ENCODE measurements around the gene HNRNPAB.
"Not testable (repeated sequence)": the region's sequence is repeated elsewhere in the genome, so short reads cannot be mapped to it uniquely, and the experiment has no call there.

Gene HNRNPAB

GRCh38 chr5:178235588-178235974 lies 31.2 kb downstream of the HNRNPAB start:
- TF ChIP-seq CTCF (IDR thresholded peaks at IDR 0.05; ENCODE audit: borderline replicate concordance, insufficient read depth, low read depth, low read length) = no peak
- H3K4me3 ChIP-seq (ENCODE audit: low read depth, low read length) = no peak overlapping the region

- TF ChIP-seq CTCF (IDR thresholded peaks at IDR 0.05; ENCODE audit: borderline replicate concordance, insufficient read depth, low read depth, low read length) = no peak
- no peak overlapping the region for H3K4me3 ChIP-seq (ENCODE audit: low read depth, low read length)
These were observed 31.8 kb downstream of the HNRNPAB start for GRCh38 chr5:178236126-178236525.

GRCh38 chr5:178236679-178237078 lies 32.3 kb downstream of the HNRNPAB start:
- TF ChIP-seq CTCF (IDR thresholded peaks at IDR 0.05; ENCODE audit: borderline replicate concordance, insufficient read depth, low read depth, low read length) = no peak

GRCh38 chr5:178237431-178238312 lies 33.3 kb downstream of the HNRNPAB start:
- no peak for TF ChIP-seq CTCF (IDR thresholded peaks at IDR 0.05; ENCODE audit: borderline replicate concordance, insufficient read depth, low read depth, low read length)
- no peak overlapping the region for H3K4me3 ChIP-seq (ENCODE audit: low read depth, low read length)

More at GRCh38 chr5:178236679-178237078, 32.3 kb downstream of the HNRNPAB start:
- no peak overlapping the region for H3K4me3 ChIP-seq (ENCODE audit: low read depth, low read length)

- TF ChIP-seq CTCF (IDR thresholded peaks at IDR 0.05; ENCODE audit: borderline replicate concordance, insufficient read depth, low read depth, low read length) = no peak
- H3K4me3 ChIP-seq (ENCODE audit: low read depth, low read length) = no peak overlapping the region
These were observed 33.9 kb downstream of the HNRNPAB start for GRCh38 chr5:178238313-178238635.

GRCh38 chr5:178238711-178239592 lies 34.6 kb downstream of the HNRNPAB start:
- TF ChIP-seq CTCF (IDR thresholded peaks at IDR 0.05; ENCODE audit: borderline replicate concordance, insufficient read depth, low read depth, low read length) = no peak
- H3K4me3 ChIP-seq (ENCODE audit: low read depth, low read length) = no peak overlapping the region

- H3K4me3 ChIP-seq (ENCODE audit: low read depth, low read length) = not testable (repeated sequence)
These were observed 35.4 kb downstream of the HNRNPAB start for GRCh38 chr5:178239626-178240301.
